B cell (primary cell): ENCODE results near the gene IL1RN. TPM values are rescaled to one million over a fixed set of nuclear protein-coding genes. Genes with fewer than 3 reads are reported as not detected.
A peak's percentile ranks its signal among the peaks of the same experiment; 100 is the strongest.

Source experiments
- ATAC-seq: fragments of 200-7000 bp; cut with Tn5 transposase; one replicate; pipeline ENCODE4 v1.10.0; 2021; ENCODE audit warnings: low read depth, mild to moderate bottlenecking, moderate number of reproducible peaks, moderate library complexity
- CTCF ChIA-PET: fragments of 350-600 bp; sonication (Branson Sonifier 250); formaldehyde crosslinking; loops from one replicate; lab custom pipeline; 2021; ENCODE audit warnings: antibody characterized with exemption, inconsistent platforms; lab: Charles Lee
- POLR2A ChIA-PET: fragments of 350-600 bp; sonication (Branson Sonifier 250); formaldehyde crosslinking; loops from one replicate; lab custom pipeline; 2021; ENCODE audit warnings: antibody characterized with exemption; lab: Charles Lee
- DNase-seq: peaks from one replicate; pipeline ENCODE4 v3.0.0; 2013
- H2AFZ ChIP-seq: 2 replicates; pipeline ENCODE4 v1.6.1; 2012; ENCODE audit warnings: mild to moderate bottlenecking, low read depth, low read length; ENCODE audit not compliant: insufficient read depth, poor library complexity, severe bottlenecking
- H3K27ac ChIP-seq, 2 donors: 1 replicate in 1 of 2; 2 replicates in 1 of 2; pipeline ENCODE4 v1.5.1; 2012 to 2013; ENCODE audit warnings: low read length in 2 of 2, mild to moderate bottlenecking in 2 of 2, moderate library complexity in 1 of 2
- H3K27me3 ChIP-seq, 4 experiments: fragments of 200-600 bp in 1 of 4; sonication (generic) in 1 of 4; replicated peaks in 1 of 4; 1 replicate in 2 of 4; 2 replicates in 2 of 4; pipeline versions ENCODE4 v1.6.1 to v1.7.0; 2013 to 2016; ENCODE audit warnings: low read length in 3 of 4, mild to moderate bottlenecking in 2 of 4, mixed read lengths in 1 of 4, moderate library complexity in 1 of 4; ENCODE audit not compliant: insufficient read depth in 4 of 4, control insufficient read depth in 3 of 4; ENCODE audit errors: control extremely low read depth in 1 of 4
- H3K36me3 ChIP-seq, 2 experiments: replicated peaks in 1 of 2; 1 replicate in 1 of 2; 2 replicates in 1 of 2; pipeline versions ENCODE4 v1.6.1 to v1.7.1; 2013; ENCODE audit warnings: low read length in 1 of 2; ENCODE audit not compliant: insufficient read depth in 2 of 2, control insufficient read depth in 1 of 2; ENCODE audit errors: control extremely low read depth in 1 of 2, extremely low read depth in 1 of 2
- H3K4me1 ChIP-seq, 2 donors: fragments of 200-600 bp in 1 of 2; sonication (generic) in 1 of 2; 1 replicate in 1 of 2; 2 replicates in 1 of 2; pipeline versions ENCODE4 v1.5.1 to v1.6.1; 2013 to 2017; ENCODE audit warnings: low read length in 2 of 2; ENCODE audit not compliant: control insufficient read depth in 2 of 2, insufficient read depth in 2 of 2
- H3K4me2 ChIP-seq: replicated peaks from 2 replicates; pipeline ENCODE3; 2012; ENCODE audit warnings: mild to moderate bottlenecking, low read depth, low read length; ENCODE audit not compliant: poor library complexity, severe bottlenecking
- H3K4me3 ChIP-seq, 5 experiments: fragments of 200-600 bp in 1 of 5; sonication (generic) in 1 of 5; 1 replicate in 3 of 5; 2 replicates in 2 of 5; pipeline versions ENCODE4 v1.5.1 to v1.7.0; 2011 to 2016; ENCODE audit warnings: low read length in 4 of 5, mild to moderate bottlenecking in 4 of 5, low read depth in 2 of 5, control low read depth in 1 of 5, moderate library complexity in 1 of 5; ENCODE audit not compliant: insufficient read depth in 1 of 5; ENCODE audit errors: control extremely low read depth in 1 of 5, extremely low read depth in 1 of 5
- H3K79me2 ChIP-seq: fragments of 200-600 bp; sonication (generic); one replicate; pipeline ENCODE4 v1.6.0; 2016; ENCODE audit warnings: low read length; ENCODE audit not compliant: control insufficient read depth, insufficient read depth
- H3K9ac ChIP-seq: fragments of 200-600 bp; sonication (generic); 2 replicates; pipeline ENCODE4 v1.6.1; 2017; ENCODE audit warnings: mild to moderate bottlenecking, low read length, moderate library complexity
- H3K9me3 ChIP-seq, 3 donors: one replicate each; pipeline versions ENCODE4 v1.6.1 to v1.7.1; 2013; ENCODE audit warnings: low read length in 2 of 3; ENCODE audit not compliant: control insufficient read depth in 2 of 3, insufficient read depth in 1 of 3; ENCODE audit errors: control extremely low read depth in 1 of 3
- H4K20me1 ChIP-seq: 2 replicates; pipeline ENCODE4 v1.6.0; 2012; ENCODE audit warnings: mild to moderate bottlenecking, low read length; ENCODE audit not compliant: insufficient read depth, control insufficient read depth, poor library complexity, severe bottlenecking
- H3K27ac Mint-ChIP-seq: one replicate; pipeline ENCODE4 v1.8.0; 2021; ENCODE audit warnings: mixed read lengths
- H3K27me3 Mint-ChIP-seq: one replicate; pipeline ENCODE4 v1.8.0; 2021; ENCODE audit warnings: mixed read lengths
- H3K4me1 Mint-ChIP-seq: one replicate; pipeline ENCODE4 v1.8.0; 2021; ENCODE audit warnings: mixed read lengths
- H3K4me3 Mint-ChIP-seq: one replicate; pipeline ENCODE4 v1.8.0; 2021; ENCODE audit warnings: mixed read lengths
- H3K9me3 Mint-ChIP-seq: one replicate; pipeline ENCODE4 v1.8.0; 2022; ENCODE audit warnings: mixed read lengths; ENCODE audit not compliant: insufficient read depth
- EZH2 ChIP-seq: IDR thresholded peaks from 2 replicates; pipeline ENCODE4 v1.6.1; 2012; ENCODE audit warnings: borderline replicate concordance, low read depth, mild to moderate bottlenecking, moderate library complexity, low read length; ENCODE audit not compliant: insufficient read depth, poor library complexity, severe bottlenecking
- WGBS: methylation state at CpG from one replicate; pipeline ENCODE4 v1.1.5; 2013; ENCODE audit warnings: missing lambda C conversion rate; ENCODE audit not compliant: insufficient coverage; 5-methylcytosine and 5-hydroxymethylcytosine counted together
- intact Hi-C: fragments of 100-400 bp; cut with micrococcal nuclease; formaldehyde crosslinking; loops from one replicate; pipeline ENCODE4 v1.10.0; 2022
- polyA plus RNA-seq: library from polyadenylated mRNA; depleted of rRNA; stranded (reverse); fragments of >200 nt; gene quantifications from 2 replicates; pipeline ENCODE4 v1.2.3, GENCODE V29; 2012
- total RNA-seq, 2 donors: library from RNA; stranded (reverse); fragments of 120-200 nt in 1 of 2; gene quantifications; 1 replicate in 1 of 2; 2 replicates in 1 of 2; pipeline versions ENCODE4 v1.2.3 to v1.2.4, GENCODE V29; 2013 to 2022
- TF ChIP-seq, protein P1 (sequence below): fragments of 200-600 bp; IDR thresholded peaks from one replicate; pipeline ENCODE4 v1.8.0; 2022; ENCODE audit warnings: antibody characterized with exemption, mild to moderate bottlenecking

IL1RN gene
- total and polyA plus RNA-seq, 2 donors (not counting 1 experiment from before 2014, with no cell fraction given) = 0.79 TPM; not detected in 1

DNA sequence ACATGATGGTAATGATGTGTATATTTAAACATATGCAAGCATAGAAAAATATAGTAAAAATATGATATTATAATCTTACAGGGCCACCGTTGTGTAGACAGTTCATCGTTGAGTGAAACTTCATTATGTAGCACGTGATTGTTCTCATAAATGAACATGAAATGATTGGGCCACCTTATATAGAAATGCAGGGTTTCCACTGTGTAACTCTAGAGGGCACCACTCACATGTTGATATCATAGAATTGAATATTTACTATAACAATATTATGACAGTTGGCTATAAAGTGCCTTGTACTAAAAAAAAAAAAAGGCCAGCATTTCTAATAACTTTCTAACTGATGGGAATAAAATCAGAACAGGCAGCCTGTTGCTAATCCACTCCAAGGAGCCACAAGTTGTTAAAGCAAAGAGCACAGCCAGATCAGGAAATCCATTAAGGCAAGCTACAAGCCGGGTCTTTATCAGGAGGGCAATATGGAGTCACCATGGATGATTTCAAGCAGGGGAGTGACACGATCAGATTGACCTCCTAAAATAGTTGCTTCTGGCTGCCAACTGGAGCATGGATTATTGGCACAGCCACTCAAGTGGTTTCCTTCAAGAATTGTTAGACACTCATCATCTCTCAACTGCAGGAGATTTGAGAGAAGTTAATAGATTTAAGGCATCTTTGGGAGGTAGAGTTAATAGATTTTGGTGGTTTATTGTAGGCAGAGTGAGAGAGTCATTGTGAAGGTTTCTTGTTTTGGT, 43.0 kb upstream of the IL1RN start:
- Mint-ChIP-seq H3K4me3 (no peak overlapping the region), H3K27ac (no peak overlapping the region), H3K9me3 (no peaks in the 10 kb centered on the region), H3K4me1 (peaks cover 2% of the 10 kb centered on the region), H3K27me3 (peaks cover 24% of the 10 kb centered on the region)
- ChIA-PET CTCF (interaction anchor here (0.7 to 5.5 kb wide), 8 partner anchors 14 to 305 kb away, joined by 3 to 61 read pairs (median 4); no protein-coding TSS in a partner anchor), POLR2A (no interaction called here)
- Histone ChIP-seq H2AFZ (no peak overlapping the region), H3K4me1 (peaks cover 1 to 6% of the 10 kb centered on the region in 2 donors), H3K9ac (no peak overlapping the region), H3K79me2 (no peaks in the 10 kb centered on the region), H3K4me3 (no peak overlapping the region), H3K27me3 (peaks cover 0 to 12% (median 3%) of the 10 kb centered on the region in 4 experiments), H3K36me3 (no peaks in the 10 kb centered on the region), H4K20me1 (no peaks in the 10 kb centered on the region), H3K9me3 (peaks cover 0 to 3% (median 0%) of the 10 kb centered on the region in 3 donors), H3K27ac (no peak overlapping the region), H3K4me2 (no peak overlapping the region)
- ATAC-seq (no peak), DNase-seq (peak; percentile 30)
- WGBS = 100% methylated on average over 1 of the region's 5 CpGs
- intact Hi-C loops = no loop called here
- TF ChIP-seq, protein P1, sequence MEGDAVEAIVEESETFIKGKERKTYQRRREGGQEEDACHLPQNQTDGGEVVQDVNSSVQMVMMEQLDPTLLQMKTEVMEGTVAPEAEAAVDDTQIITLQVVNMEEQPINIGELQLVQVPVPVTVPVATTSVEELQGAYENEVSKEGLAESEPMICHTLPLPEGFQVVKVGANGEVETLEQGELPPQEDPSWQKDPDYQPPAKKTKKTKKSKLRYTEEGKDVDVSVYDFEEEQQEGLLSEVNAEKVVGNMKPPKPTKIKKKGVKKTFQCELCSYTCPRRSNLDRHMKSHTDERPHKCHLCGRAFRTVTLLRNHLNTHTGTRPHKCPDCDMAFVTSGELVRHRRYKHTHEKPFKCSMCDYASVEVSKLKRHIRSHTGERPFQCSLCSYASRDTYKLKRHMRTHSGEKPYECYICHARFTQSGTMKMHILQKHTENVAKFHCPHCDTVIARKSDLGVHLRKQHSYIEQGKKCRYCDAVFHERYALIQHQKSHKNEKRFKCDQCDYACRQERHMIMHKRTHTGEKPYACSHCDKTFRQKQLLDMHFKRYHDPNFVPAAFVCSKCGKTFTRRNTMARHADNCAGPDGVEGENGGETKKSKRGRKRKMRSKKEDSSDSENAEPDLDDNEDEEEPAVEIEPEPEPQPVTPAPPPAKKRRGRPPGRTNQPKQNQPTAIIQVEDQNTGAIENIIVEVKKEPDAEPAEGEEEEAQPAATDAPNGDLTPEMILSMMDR = peak; percentile 62
- no peak for TF ChIP-seq EZH2

DNA sequence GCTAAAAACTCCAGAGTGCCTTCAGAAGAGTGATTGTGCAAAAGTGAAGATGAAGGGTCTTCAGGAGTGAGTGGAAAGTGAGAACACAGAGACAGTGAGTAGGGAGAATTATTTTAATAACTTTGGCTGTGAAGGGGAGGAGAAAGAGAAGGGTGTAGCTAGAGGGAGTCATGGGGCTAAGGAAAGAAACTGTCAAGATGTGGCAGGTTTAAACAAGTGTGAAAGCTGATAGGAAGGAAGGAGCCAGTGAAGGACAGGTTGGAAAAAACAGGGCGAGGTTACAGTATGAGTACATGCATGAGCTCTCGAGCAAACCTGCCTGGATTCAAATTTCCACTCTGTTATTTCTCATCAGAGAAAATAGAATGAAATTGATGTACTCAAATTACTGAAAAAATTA, 41.9 kb upstream of the IL1RN start:
- 80% methylated on average over 1 of the region's 2 CpGs for WGBS
- TF ChIP-seq EZH2 = no peak
- TF ChIP-seq, protein P1 = no peak
- peaks cover 11 to 17% of the 10 kb centered on the region in 2 donors for H3K4me1 ChIP-seq
- Mint-ChIP-seq H3K9me3 (no peaks in the 10 kb centered on the region), H3K27ac (no peak overlapping the region), H3K27me3 (peaks cover 15% of the 10 kb centered on the region), H3K4me3 (no peak overlapping the region), H3K4me1 (peaks cover 2% of the 10 kb centered on the region)
- intact Hi-C loops = no loop called here
- H3K27ac ChIP-seq = no peak overlapping the region
- no peak overlapping the region for H2AFZ ChIP-seq
- DNase-seq (no peak), ATAC-seq (no peak)
- H3K36me3 ChIP-seq = no peaks in the 10 kb centered on the region
- CTCF ChIA-PET = interaction anchor here (0.9 to 2.4 kb wide), 4 partner anchors 9 to 53 kb away, joined by 3 to 8 read pairs (median 4); no protein-coding TSS in a partner anchor
- POLR2A ChIA-PET = no interaction called here
- H3K27me3 ChIP-seq = peaks cover 0 to 12% (median 3%) of the 10 kb centered on the region in 4 experiments
- H3K9me3 ChIP-seq = peaks cover 0 to 3% (median 0%) of the 10 kb centered on the region in 3 donors
- H4K20me1 ChIP-seq = no peaks in the 10 kb centered on the region
- H3K4me3 ChIP-seq = no peak overlapping the region
- H3K9ac ChIP-seq = no peak overlapping the region
- H3K4me2 ChIP-seq = no peak overlapping the region
- H3K79me2 ChIP-seq = no peaks in the 10 kb centered on the region
